Lower leg skin (tissue), 4 donors: ENCODE data around the gene LYPD3. TPM values are rescaled to one million over a fixed set of nuclear protein-coding genes. Genes with fewer than 3 reads are reported as not detected.
A peak's percentile ranks its signal among the peaks of the same experiment; 100 is the strongest.
"Not testable (repeated sequence)": the region's sequence is repeated elsewhere in the genome, so short reads cannot be mapped to it uniquely, and the experiment has no call there.

Experiments used
- DNase-seq, 2 donors: peaks; one replicate each; pipeline ENCODE4 v3.0.0-alpha.2; 2019; ENCODE audit warnings: low spot score in 2 of 2
- H3K4me3 ChIP-seq: fragments of 200-600 bp; sonication (generic); 2 replicates; pipeline ENCODE4 v1.5.1; 2017; ENCODE audit warnings: mild to moderate bottlenecking, low read depth; ENCODE audit not compliant: poor library complexity, severe bottlenecking
- POLR2A ChIP-seq, 2 donors: fragments of 450-650 bp; IDR thresholded peaks; one replicate each; pipeline ENCODE4 v1.6.1; 2016 to 2017; ENCODE audit warnings: antibody characterized with exemption in 2 of 2, mild to moderate bottlenecking in 1 of 2, moderate library complexity in 1 of 2
- WGBS, 2 donors: methylation state at CpG; one replicate each; pipeline ENCODE4 v1.1.5; 2018; 5-methylcytosine and 5-hydroxymethylcytosine counted together
- intact Hi-C: fragments of 100-400 bp; cut with DNase I; formaldehyde crosslinking; loops from one replicate; pipeline ENCODE4 v1.15.0; 2023; ENCODE audit warnings: low total_unique reads
- total RNA-seq, 4 donors: library from RNA; depleted of rRNA; stranded (reverse); fragments of >200 nt; gene quantifications; one replicate each; pipeline ENCODE4 v1.1.0, GENCODE V29; 2016
- TF ChIP-seq, protein P1 (sequence below), 3 donors: fragments of 450-650 bp; IDR thresholded peaks; one replicate each; pipeline ENCODE4 v1.5.1; 2016; ENCODE audit warnings: antibody characterized with exemption in 3 of 3, mild to moderate bottlenecking in 3 of 3, moderate library complexity in 2 of 3

LYPD3 gene
- total RNA-seq = 100 to 1,000 TPM; 344 to 549 (median 466) TPM

DNA sequence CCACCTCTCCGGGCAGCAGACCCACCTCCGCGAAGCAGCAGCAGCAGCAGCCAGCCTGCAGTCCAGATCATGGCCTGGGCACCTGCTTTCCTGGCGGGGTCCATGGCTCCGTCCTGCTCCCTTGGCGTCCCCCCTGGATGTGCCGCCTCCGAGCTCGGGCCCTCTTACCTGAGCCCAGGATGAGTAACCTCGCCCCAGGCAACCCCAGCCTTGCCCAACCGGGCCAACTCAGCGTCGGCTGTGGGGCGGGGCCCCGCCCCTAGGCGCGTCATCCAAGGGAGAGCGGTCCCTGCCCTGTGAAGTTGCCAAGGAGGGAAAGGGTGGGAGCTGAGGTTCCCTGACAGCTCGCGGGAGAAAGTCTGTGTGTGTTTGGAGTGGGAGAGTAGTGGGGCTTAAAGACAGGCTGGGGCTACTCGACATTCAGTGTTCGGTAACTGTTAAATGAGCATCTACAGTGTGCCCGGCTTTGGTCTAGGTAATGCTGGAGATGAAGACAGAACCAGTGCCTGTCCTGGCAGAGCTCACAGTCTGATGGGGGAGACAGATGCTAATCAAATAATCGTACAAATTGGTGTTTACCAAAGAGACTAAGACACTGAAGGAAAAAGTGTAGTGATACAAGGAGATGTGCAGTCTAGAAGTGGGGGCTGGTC is at the start of gene LYPD3:
Gene LYPD3 (minus strand): TSS at position 141 of the 653 bp plus-strand sequence. CDS start 37 bp downstream, at position 104.
- H3K4me3 ChIP-seq = peak within 1 kb of the TSS; percentile 32
- TF ChIP-seq, protein P1, sequence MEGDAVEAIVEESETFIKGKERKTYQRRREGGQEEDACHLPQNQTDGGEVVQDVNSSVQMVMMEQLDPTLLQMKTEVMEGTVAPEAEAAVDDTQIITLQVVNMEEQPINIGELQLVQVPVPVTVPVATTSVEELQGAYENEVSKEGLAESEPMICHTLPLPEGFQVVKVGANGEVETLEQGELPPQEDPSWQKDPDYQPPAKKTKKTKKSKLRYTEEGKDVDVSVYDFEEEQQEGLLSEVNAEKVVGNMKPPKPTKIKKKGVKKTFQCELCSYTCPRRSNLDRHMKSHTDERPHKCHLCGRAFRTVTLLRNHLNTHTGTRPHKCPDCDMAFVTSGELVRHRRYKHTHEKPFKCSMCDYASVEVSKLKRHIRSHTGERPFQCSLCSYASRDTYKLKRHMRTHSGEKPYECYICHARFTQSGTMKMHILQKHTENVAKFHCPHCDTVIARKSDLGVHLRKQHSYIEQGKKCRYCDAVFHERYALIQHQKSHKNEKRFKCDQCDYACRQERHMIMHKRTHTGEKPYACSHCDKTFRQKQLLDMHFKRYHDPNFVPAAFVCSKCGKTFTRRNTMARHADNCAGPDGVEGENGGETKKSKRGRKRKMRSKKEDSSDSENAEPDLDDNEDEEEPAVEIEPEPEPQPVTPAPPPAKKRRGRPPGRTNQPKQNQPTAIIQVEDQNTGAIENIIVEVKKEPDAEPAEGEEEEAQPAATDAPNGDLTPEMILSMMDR (IDR thresholded peaks at IDR 0.05) = no peak
- no peak for TF ChIP-seq POLR2A (IDR thresholded peaks at IDR 0.05)
- DNase-seq = peak; percentile 74 to 94
- intact Hi-C loops = no loop called here
- 21 to 27% methylated on average over 24 of the region's 24 CpGs for WGBS, 2 donors

DNA sequence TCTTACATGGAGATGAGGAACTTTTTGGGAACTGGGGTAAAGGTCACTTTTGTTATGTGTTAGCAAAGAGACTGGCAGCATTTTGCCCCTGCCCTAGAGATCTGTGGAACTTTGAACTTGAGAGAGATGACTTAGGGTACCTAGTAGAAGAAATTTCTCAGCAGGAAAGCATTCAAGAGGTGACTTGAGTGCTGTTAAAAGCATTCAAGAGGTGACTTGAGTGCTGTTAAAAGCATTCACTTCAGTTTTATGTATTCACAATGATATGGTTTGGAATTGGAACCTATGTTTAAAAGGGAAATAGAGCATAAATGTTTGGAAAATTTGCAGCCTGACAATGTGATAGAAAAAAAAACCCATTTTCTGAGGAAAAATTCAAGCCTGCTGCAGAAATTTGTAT is 47.0 kb upstream of the LYPD3 start:
- intact Hi-C loops, DNase-seq, H3K4me3 ChIP-seq: not testable (repeated sequence)

DNA sequence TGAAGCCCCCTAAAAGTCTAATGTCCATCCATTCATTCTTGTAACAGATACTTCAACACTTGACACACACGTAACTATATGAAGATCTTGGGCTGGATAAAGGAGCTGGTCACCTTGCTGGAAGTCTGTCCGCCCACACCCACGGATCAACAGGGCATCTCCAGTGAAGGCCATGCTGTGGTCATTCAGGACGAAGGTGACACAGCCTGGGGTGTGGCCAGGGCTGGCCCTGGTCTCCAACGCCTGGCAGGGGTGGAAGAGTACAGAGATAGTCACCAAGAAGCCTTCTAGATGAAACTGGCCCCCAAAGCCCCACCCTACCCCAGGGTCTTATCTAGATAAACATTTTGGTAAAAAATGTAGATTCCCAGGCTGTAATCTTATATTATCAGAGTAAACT is 45.9 kb upstream of the LYPD3 start:
- no peak overlapping the region for H3K4me3 ChIP-seq
- intact Hi-C loops = no loop called here

DNA sequence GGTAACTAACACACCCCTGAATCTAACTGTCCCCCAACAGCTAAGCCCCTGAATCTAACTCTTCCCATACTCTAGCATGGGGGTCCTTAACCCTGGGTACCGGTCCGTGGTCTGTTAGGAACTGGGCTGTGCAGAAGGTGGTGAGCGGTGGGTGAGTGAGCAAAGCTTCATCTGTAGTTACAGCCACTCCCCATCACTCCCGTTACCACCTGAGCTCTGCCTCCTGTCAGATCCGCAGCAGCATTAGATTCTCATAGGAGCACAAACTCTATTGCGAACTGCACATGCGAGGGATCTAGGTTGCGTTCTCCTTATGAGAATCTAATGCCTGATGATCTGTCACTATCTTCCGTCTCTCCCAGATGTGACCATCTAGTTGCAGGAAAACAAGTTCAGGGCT is 45.3 kb upstream of the LYPD3 start:
- intact Hi-C loops = no loop called here
- 95 to 100% methylated on average over 9 of the region's 9 CpGs for WGBS, 2 donors
- no peak overlapping the region for H3K4me3 ChIP-seq
- no peak for TF ChIP-seq POLR2A (IDR thresholded peaks at IDR 0.05)
- TF ChIP-seq, protein P1 (IDR thresholded peaks at IDR 0.05) = no peak
- DNase-seq = no peak

More for the DNA sequence above, 45.9 kb upstream of the LYPD3 start:
- WGBS, 2 donors = 93 to 95% methylated on average over 5 of the region's 5 CpGs
- no peak for TF ChIP-seq POLR2A (IDR thresholded peaks at IDR 0.05)
- TF ChIP-seq, protein P1 (IDR thresholded peaks at IDR 0.05) = no peak
- DNase-seq = no peak

DNA sequence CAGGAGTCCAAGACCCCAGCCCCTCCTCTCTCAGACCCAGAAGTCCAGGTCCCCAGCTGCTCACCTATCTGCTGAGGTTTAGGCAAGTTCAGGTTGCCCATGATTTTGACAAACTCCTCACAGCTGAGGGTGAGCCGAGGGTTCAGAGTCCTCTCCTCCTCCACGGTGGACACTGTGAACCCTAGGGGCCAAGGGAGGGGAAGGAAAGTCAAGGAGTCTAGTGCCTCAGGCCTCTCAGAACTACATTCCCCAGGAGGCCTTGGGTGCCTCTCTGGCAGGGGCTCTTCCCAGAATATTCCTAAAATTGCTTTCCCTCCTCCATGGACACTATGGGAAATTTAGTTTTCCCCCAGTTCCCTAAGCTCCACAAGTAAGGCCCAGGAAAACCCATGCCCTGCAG is 42.5 kb upstream of the LYPD3 start:
- no peak for TF ChIP-seq POLR2A (IDR thresholded peaks at IDR 0.05)
- TF ChIP-seq, protein P1 (IDR thresholded peaks at IDR 0.05) = no peak
- intact Hi-C loops = no loop called here
- WGBS, 2 donors = 60 to 75% methylated on average over 1 to 2 of the region's 2 CpGs
- H3K4me3 ChIP-seq = no peak overlapping the region
- no peak for DNase-seq

DNA sequence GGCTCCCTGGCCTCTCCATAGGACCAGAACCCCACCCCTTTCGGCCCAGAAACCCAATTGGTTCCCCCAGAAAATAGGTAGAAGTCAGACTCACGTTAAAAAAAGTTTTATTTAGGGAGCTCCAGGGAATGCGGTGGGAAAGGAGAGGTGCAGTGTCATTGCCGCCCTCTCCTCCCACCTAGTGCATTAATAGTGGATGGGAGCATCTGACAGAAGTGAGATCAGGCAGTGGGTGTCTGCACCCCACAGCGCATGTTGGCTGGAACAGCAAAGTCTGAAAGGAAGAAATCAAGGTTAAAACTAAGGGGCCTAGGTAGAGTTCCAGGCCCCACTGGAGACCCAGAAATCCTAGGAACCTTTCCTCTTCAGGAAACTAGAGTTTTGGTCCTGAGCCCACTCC is 41.2 kb upstream of the LYPD3 start:
- no peak for DNase-seq
- WGBS, 2 donors = 87 to 90% methylated on average over 5 of the region's 5 CpGs
- intact Hi-C loops = no loop called here
- no peak overlapping the region for H3K4me3 ChIP-seq
- no peak for TF ChIP-seq POLR2A (IDR thresholded peaks at IDR 0.05)
- TF ChIP-seq, protein P1 (IDR thresholded peaks at IDR 0.05) = no peak
